SK-N-SH treated with all-trans-retinoic acid at 6 μM for 48 hours (cell line): ENCODE results near the gene CCBE1.

ENCODE experiments used
- ATAC-seq: fragments of 200-7000 bp; cut with Tn5 transposase; 3 replicates; pipeline ENCODE4 v1.9.1; 2020; ENCODE audit warnings: mild to moderate bottlenecking, moderate library complexity
- ARNTL ChIP-seq: fragments of 450-650 bp; formaldehyde crosslinking; IDR thresholded peaks from 2 replicates; pipeline ENCODE4 v1.5.0; 2020; ENCODE audit warnings: low read depth, mild to moderate bottlenecking, moderate library complexity, borderline replicate concordance
- BACH2 ChIP-seq: fragments of 250-450 bp; sonication (Bioruptor Pico); IDR thresholded peaks from 2 replicates; pipeline ENCODE4 v1.9.0; 2021; ENCODE audit warnings: mild to moderate bottlenecking, borderline replicate concordance
- CREB5 ChIP-seq: fragments of 250-450 bp; sonication (Bioruptor Pico); IDR thresholded peaks from 2 replicates; pipeline ENCODE4 v1.5.1; 2020; ENCODE audit warnings: low read depth, mild to moderate bottlenecking, moderate library complexity
- CSDC2 ChIP-seq: fragments of 250-450 bp; sonication (Bioruptor Pico); IDR thresholded peaks from 2 replicates; pipeline ENCODE4 v1.5.0; 2020; ENCODE audit warnings: mild to moderate bottlenecking, moderate library complexity
- ESRRG ChIP-seq: fragments of 250-450 bp; sonication (Bioruptor Pico); IDR thresholded peaks from 2 replicates; pipeline ENCODE4 v1.6.1; 2021; ENCODE audit warnings: mild to moderate bottlenecking
- GLIS3 ChIP-seq: fragments of 250-450 bp; sonication (Bioruptor Pico); IDR thresholded peaks from 2 replicates; pipeline ENCODE4 v1.5.0; 2020; ENCODE audit warnings: mild to moderate bottlenecking, moderate library complexity
- ISL1 ChIP-seq: fragments of 250-450 bp; sonication (Bioruptor Pico); IDR thresholded peaks from 2 replicates; pipeline ENCODE4 v2.1.2; 2022; ENCODE audit warnings: mild to moderate bottlenecking, moderate library complexity
- OSR1 ChIP-seq: fragments of 250-450 bp; sonication (Bioruptor Pico); IDR thresholded peaks from 2 replicates; pipeline ENCODE4 v1.8.0; 2022; ENCODE audit warnings: moderate library complexity, mild to moderate bottlenecking, inconsistent platforms
- PATZ1 ChIP-seq: fragments of 250-450 bp; sonication (Bioruptor Pico); IDR thresholded peaks from 2 replicates; pipeline ENCODE4 v1.8.0; 2020; ENCODE audit warnings: mild to moderate bottlenecking, moderate library complexity, borderline replicate concordance
- PPARA ChIP-seq: fragments of 250-450 bp; sonication (Bioruptor Pico); IDR thresholded peaks from 2 replicates; pipeline ENCODE4 v1.5.0; 2020; ENCODE audit warnings: mild to moderate bottlenecking, borderline replicate concordance
- RARB ChIP-seq: fragments of 250-450 bp; sonication (Bioruptor Pico); IDR thresholded peaks from 2 replicates; pipeline ENCODE4 v1.8.0; 2021; ENCODE audit warnings: mild to moderate bottlenecking, moderate library complexity
- SNAI2 ChIP-seq: fragments of 250-450 bp; sonication (Bioruptor Pico); IDR thresholded peaks from 2 replicates; pipeline ENCODE4 v1.5.0; 2020; ENCODE audit warnings: mild to moderate bottlenecking, moderate library complexity
- TCF4 ChIP-seq: fragments of 250-450 bp; sonication (Bioruptor Pico); IDR thresholded peaks from 2 replicates; pipeline ENCODE4 v1.8.0; 2021; ENCODE audit warnings: mild to moderate bottlenecking, moderate library complexity, borderline replicate concordance
- TOX ChIP-seq: fragments of 250-450 bp; sonication (Bioruptor Pico); IDR thresholded peaks from 2 replicates; pipeline ENCODE4 v1.8.0; 2021; ENCODE audit warnings: mild to moderate bottlenecking, moderate library complexity, borderline replicate concordance
- TSHZ2 ChIP-seq: fragments of 250-450 bp; sonication (Bioruptor Pico); IDR thresholded peaks from 2 replicates; pipeline ENCODE4 v1.5.0; 2020; ENCODE audit warnings: mild to moderate bottlenecking, moderate library complexity
- ZC3H10 ChIP-seq: fragments of 250-450 bp; sonication (Bioruptor Pico); IDR thresholded peaks from 2 replicates; pipeline ENCODE4 v1.5.1; 2021; ENCODE audit warnings: mild to moderate bottlenecking, moderate library complexity
- ZFP30 ChIP-seq: fragments of 450-650 bp; formaldehyde crosslinking; IDR thresholded peaks from 2 replicates; pipeline ENCODE4 v1.5.0; 2022; ENCODE audit warnings: mild to moderate bottlenecking, moderate library complexity
- ZNF565 ChIP-seq: fragments of 450-650 bp; formaldehyde crosslinking; conservative IDR thresholded peaks from 2 replicates; pipeline ENCODE4 v1.5.0; 2020; ENCODE audit warnings: low read depth, mild to moderate bottlenecking, moderate library complexity
- ZNF70 ChIP-seq: fragments of 450-650 bp; formaldehyde crosslinking; IDR thresholded peaks from 2 replicates; pipeline ENCODE4 v1.5.0; 2020; ENCODE audit warnings: mild to moderate bottlenecking, moderate library complexity
- ZNF8 ChIP-seq: fragments of 450-650 bp; formaldehyde crosslinking; IDR thresholded peaks from 2 replicates; pipeline ENCODE4 v1.5.0; 2020; ENCODE audit warnings: mild to moderate bottlenecking, moderate library complexity
- TF ChIP-seq, protein P1 (sequence below): fragments of 250-450 bp; sonication (Bioruptor Pico); IDR thresholded peaks from 2 replicates; pipeline ENCODE4 v1.8.0; 2021; ENCODE audit warnings: low read depth, mild to moderate bottlenecking, moderate library complexity, borderline replicate concordance
- TF ChIP-seq, protein P2 (sequence below): fragments of 250-450 bp; sonication (Bioruptor Pico); IDR thresholded peaks from 2 replicates; pipeline ENCODE4 v1.5.1; 2021; ENCODE audit warnings: mild to moderate bottlenecking, moderate library complexity

The CCBE1 gene

DNA sequence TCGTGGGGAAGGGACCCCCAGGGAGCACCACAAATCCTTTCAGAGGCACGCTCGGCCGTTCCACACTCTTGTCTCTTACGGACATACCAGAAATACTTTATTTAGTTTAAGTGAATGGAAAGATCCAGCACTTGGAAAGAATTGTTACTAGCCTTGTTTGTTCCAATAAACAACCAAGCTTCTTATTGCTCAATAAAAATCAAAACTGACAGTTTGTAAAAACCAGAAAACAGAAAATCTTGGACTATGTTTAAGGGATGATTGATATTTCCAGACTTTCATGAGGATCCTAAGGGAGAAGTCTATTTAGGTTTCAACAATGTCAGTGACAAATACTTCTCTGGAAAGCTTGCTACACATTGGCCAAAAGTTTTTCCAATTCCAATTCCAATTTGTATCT is 31.6 kb upstream of the CCBE1 start:
- TF ChIP-seq, protein P1, sequence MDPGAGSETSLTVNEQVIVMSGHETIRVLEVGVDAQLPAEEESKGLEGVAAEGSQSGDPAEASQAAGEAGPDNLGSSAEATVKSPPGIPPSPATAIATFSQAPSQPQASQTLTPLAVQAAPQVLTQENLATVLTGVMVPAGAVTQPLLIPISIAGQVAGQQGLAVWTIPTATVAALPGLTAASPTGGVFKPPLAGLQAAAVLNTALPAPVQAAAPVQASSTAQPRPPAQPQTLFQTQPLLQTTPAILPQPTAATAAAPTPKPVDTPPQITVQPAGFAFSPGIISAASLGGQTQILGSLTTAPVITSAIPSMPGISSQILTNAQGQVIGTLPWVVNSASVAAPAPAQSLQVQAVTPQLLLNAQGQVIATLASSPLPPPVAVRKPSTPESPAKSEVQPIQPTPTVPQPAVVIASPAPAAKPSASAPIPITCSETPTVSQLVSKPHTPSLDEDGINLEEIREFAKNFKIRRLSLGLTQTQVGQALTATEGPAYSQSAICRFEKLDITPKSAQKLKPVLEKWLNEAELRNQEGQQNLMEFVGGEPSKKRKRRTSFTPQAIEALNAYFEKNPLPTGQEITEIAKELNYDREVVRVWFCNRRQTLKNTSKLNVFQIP, result no peak
- TF ChIP-seq ZNF8 (CRISPR knock-in tag) (no peak), ZNF565 (CRISPR knock-in tag) (no peak), TSHZ2 (CRISPR knock-in tag) (no peak), ARNTL (CRISPR knock-in tag) (no peak), TCF4 (CRISPR knock-in tag) (no peak), SNAI2 (CRISPR knock-in tag) (no peak), GLIS3 (no peak), CSDC2 (CRISPR knock-in tag) (no peak), PPARA (no peak), TOX (CRISPR knock-in tag) (no peak), OSR1 (CRISPR knock-in tag) (no peak), CREB5 (no peak)
- TF ChIP-seq, protein P2, sequence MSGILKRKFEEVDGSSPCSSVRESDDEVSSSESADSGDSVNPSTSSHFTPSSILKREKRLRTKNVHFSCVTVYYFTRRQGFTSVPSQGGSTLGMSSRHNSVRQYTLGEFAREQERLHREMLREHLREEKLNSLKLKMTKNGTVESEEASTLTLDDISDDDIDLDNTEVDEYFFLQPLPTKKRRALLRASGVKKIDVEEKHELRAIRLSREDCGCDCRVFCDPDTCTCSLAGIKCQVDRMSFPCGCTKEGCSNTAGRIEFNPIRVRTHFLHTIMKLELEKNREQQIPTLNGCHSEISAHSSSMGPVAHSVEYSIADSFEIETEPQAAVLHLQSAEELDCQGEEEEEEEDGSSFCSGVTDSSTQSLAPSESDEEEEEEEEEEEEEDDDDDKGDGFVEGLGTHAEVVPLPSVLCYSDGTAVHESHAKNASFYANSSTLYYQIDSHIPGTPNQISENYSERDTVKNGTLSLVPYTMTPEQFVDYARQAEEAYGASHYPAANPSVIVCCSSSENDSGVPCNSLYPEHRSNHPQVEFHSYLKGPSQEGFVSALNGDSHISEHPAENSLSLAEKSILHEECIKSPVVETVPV, result no peak
- no peak for ATAC-seq

GRCh38 chr18:59725142-59725541 is 27.9 kb upstream of the CCBE1 start:
- ATAC-seq, result peak; percentile 66
- TF ChIP-seq CSDC2 (CRISPR knock-in tag) (no peak), ZNF70 (CRISPR knock-in tag) (no peak), ZC3H10 (no peak), TOX (CRISPR knock-in tag) (no peak), PATZ1 (CRISPR knock-in tag) (no peak), ISL1 (CRISPR knock-in tag) (no peak), ZNF8 (CRISPR knock-in tag) (no peak)
- TF ChIP-seq, protein P1, result no peak

DNA sequence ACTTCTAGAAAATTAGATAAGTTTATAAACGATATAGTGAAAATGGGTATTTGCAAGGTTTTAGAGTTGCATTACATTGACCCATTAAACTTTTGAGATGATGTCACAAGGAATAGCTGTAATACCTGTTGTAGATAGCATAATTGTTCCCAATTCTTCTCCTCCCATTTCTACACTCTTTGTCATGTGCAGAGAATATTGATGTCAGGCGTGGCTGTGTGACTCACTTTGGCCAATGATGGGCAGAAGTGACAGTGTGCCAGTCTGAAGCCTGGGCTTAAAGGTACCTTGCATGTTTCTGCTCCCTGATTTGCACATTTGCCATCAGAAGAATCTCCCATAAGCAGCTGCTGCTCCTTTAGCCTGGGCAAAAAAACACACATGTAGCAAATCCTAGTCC is 26.9 kb upstream of the CCBE1 start:
- no peak for ATAC-seq

More for the DNA sequence above, 26.9 kb upstream of the CCBE1 start:
- no peak for TF ChIP-seq ZFP30 (CRISPR knock-in tag)
- TF ChIP-seq ISL1 (CRISPR knock-in tag), result no peak
- TF ChIP-seq, protein P2, result no peak
- no peak for TF ChIP-seq ZNF70 (CRISPR knock-in tag)
- TF ChIP-seq TSHZ2 (CRISPR knock-in tag), result no peak
- no peak for TF ChIP-seq TOX (CRISPR knock-in tag)
- TF ChIP-seq ZNF565 (CRISPR knock-in tag), result no peak
- no peak for TF ChIP-seq BACH2
- no peak for TF ChIP-seq ESRRG (CRISPR knock-in tag)
- no peak for TF ChIP-seq RARB
- no peak for TF ChIP-seq SNAI2 (CRISPR knock-in tag)
- TF ChIP-seq, all 23 proteins: peak for 0
